Retinal pigment epithelial cell (primary cell): Measurements from ENCODE around the gene RND3.

ENCODE experiments used
- DNase-seq: peaks from one replicate; pipeline ENCODE4 v3.0.0-alpha.2; 2010; ENCODE audit warnings: low read depth
- H3K4me3 ChIP-seq: 2 replicates; pipeline ENCODE4 v1.5.1; 2011; ENCODE audit warnings: mild to moderate bottlenecking, low read length, control low read depth, moderate library complexity
- CTCF ChIP-seq: conservative IDR thresholded peaks from 2 replicates; pipeline ENCODE4 v1.5.1; 2011; ENCODE audit warnings: low read depth, low read length, control low read depth, inconsistent platforms

RND3 gene

GRCh38 chr2:150476809-150477302 is 10.6 kb downstream of the RND3 start:
- no peak overlapping the region for H3K4me3 ChIP-seq
- TF ChIP-seq CTCF: no peak
- DNase-seq: no peak

GRCh38 chr2:150476286-150476685 is 11.2 kb downstream of the RND3 start:
- DNase-seq: no peak
- no peak for TF ChIP-seq CTCF
- H3K4me3 ChIP-seq: no peak overlapping the region

- H3K4me3 ChIP-seq: no peak overlapping the region
- TF ChIP-seq CTCF: no peak
- no peak for DNase-seq
Observed at GRCh38 chr2:150475479-150476250, 11.8 kb downstream of the RND3 start.

GRCh38 chr2:150474326-150475074 is 13.0 kb downstream of the RND3 start:
- TF ChIP-seq CTCF: no peak
- H3K4me3 ChIP-seq: no peak overlapping the region
- DNase-seq: no peak

GRCh38 chr2:150473767-150474166 is 13.7 kb downstream of the RND3 start:
- TF ChIP-seq CTCF: no peak
- DNase-seq: no peak
- H3K4me3 ChIP-seq: no peak overlapping the region

- H3K4me3 ChIP-seq: no peak overlapping the region
- no peak for TF ChIP-seq CTCF
- DNase-seq: no peak
Observed at GRCh38 chr2:150472511-150472899, 15.0 kb downstream of the RND3 start.
